ENCODE measurements around the gene ZNF512. TPM values are rescaled to one million over a fixed set of nuclear protein-coding genes. Genes with fewer than 3 reads are reported as not detected.

The ZNF512 gene
- total RNA-seq, 2 donors from 2014 or later, result 13.8 to 14.6 TPM

DNA sequence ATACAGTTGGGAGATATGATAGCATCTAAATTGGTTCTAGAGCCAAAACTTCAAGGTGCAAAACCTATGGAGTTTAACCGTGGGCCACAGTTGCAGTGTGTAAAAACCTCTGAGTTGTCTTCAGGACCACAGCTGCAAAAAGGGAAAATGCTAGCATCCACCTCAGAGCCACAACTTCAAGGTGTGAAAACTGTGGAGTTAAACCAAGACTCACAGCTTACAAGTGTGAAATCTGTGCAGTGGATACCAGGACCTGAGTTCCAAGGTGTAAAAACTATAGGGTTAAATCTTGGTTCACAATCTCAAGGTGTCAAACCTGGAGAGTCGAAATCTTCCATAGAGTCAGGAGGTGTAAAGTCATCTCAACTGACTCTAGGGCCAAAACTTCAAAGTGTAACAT lies 10.4 kb upstream of the ZNF512 start:
- H3K4me3 ChIP-seq, result no peak overlapping the region
- no peak overlapping the region for H3K27ac ChIP-seq
- no peaks in the 10 kb centered on the region for H3K9me3 ChIP-seq
- no peaks in the 10 kb centered on the region for H3K27me3 ChIP-seq
- no peaks in the 10 kb centered on the region for H3K36me3 ChIP-seq
- TF ChIP-seq, protein P1, sequence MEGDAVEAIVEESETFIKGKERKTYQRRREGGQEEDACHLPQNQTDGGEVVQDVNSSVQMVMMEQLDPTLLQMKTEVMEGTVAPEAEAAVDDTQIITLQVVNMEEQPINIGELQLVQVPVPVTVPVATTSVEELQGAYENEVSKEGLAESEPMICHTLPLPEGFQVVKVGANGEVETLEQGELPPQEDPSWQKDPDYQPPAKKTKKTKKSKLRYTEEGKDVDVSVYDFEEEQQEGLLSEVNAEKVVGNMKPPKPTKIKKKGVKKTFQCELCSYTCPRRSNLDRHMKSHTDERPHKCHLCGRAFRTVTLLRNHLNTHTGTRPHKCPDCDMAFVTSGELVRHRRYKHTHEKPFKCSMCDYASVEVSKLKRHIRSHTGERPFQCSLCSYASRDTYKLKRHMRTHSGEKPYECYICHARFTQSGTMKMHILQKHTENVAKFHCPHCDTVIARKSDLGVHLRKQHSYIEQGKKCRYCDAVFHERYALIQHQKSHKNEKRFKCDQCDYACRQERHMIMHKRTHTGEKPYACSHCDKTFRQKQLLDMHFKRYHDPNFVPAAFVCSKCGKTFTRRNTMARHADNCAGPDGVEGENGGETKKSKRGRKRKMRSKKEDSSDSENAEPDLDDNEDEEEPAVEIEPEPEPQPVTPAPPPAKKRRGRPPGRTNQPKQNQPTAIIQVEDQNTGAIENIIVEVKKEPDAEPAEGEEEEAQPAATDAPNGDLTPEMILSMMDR (IDR thresholded peaks at IDR 0.05), result no peak
- DNase-seq, result no peak
- H3K9ac ChIP-seq (ENCODE audit: low read depth in 2 of 2, low read length in 2 of 2), result no peak overlapping the region
- no peaks in the 10 kb centered on the region for H3K4me1 ChIP-seq
- intact Hi-C loops (cut with DNase I), result no loop called here

DNA sequence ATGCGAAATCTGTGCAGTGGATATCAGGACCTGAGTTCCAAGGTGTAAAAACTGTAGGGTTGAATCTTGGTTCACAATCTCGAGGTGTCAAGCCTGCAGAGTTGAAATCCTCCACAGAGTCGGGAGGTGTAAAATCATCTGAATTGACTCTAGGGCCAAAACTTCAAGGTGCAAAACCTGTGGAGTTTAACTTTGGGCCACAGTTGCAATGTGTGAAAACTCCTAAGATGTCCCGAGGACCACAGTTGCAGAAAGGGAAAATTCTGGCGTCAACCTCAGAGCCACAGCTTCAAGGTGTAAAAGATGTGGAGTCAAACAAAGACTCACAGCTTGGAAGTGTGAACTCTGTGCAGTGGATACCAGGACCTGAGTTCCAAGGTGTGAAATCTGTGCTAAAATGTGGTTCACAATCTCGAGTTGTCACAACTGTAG lies 9.8 kb upstream of the ZNF512 start:
- no peak overlapping the region for H3K9ac ChIP-seq (ENCODE audit: low read depth in 2 of 2, low read length in 2 of 2)
- no peaks in the 10 kb centered on the region for H3K4me1 ChIP-seq
- H3K36me3 ChIP-seq, result no peaks in the 10 kb centered on the region
- intact Hi-C loops (cut with DNase I), result no loop called here
- H3K27me3 ChIP-seq, result no peaks in the 10 kb centered on the region
- TF ChIP-seq, protein P1 (IDR thresholded peaks at IDR 0.05), result no peak
- no peaks in the 10 kb centered on the region for H3K9me3 ChIP-seq
- no peak overlapping the region for H3K4me3 ChIP-seq
- H3K27ac ChIP-seq, result no peak overlapping the region
- no peak for DNase-seq

DNA sequence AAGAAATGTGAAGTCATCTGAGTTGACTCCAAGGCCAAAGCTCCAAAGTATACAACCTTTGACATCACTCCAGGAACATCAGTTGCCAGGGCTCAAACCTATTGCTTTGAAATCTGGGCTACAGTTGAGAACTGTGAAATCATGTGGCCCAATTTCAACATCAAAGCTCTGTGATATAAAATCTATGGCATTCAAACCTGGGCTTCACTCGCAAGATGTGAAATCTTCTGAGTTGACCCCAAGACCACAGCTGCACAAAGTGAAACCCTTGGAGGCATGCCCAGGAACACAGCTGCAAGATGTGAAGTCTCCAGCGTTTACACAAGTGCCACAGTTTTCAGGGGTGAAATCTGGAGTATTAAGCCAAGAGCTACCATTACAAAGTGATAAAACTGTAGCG lies 9.4 kb upstream of the ZNF512 start:
- TF ChIP-seq, protein P1 (IDR thresholded peaks at IDR 0.05), result no peak
- Histone ChIP-seq H3K36me3 (no peaks in the 10 kb centered on the region), H3K4me3 (no peak overlapping the region), H3K9me3 (no peaks in the 10 kb centered on the region), H3K4me1 (no peaks in the 10 kb centered on the region), H3K27ac (no peak overlapping the region), H3K27me3 (no peaks in the 10 kb centered on the region), H3K9ac (ENCODE audit: low read depth in 2 of 2, low read length in 2 of 2) (no peak overlapping the region)
- no peak for DNase-seq
- intact Hi-C loops (cut with DNase I), result no loop called here

DNA sequence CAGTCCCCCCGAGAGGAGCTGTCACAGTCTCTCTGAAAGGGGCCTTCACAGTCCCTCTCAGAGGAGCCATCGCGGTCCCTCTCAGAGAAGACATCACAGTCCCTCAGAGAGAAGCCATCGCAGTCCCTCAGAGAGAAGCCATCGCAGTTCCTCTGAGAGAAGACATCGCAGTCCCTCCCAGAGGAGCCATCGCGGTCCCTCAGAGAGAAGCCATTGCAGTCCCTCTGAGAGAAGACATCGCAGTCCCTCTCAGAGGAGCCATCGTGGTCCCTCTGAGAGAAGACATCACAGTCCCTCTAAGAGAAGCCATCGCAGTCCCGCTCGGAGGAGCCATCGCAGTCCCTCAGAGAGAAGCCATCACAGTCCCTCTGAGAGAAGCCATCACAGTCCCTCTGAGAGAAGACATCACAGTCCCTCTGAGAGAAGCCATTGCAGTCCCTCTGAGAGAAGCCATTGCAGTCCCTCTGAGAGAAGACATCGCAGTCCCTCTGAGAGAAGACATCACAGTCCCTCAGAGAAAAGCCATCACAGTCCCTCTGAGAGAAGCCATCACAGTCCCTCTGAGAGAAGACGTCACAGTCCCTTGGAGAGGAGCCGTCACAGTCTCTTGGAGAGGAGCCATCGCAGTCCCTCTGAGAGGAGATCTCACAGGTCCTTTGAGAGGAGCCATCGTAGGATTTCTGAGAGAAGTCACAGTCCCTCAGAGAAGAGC lies 1.3 kb upstream of the ZNF512 start:
- Histone ChIP-seq H3K27me3 (no peaks in the 10 kb centered on the region), H3K9ac (ENCODE audit: low read depth in 2 of 2, low read length in 2 of 2) (no peak overlapping the region), H3K4me1 (no peaks in the 10 kb centered on the region), H3K9me3 (no peaks in the 10 kb centered on the region), H3K27ac (peak overlapping the region; percentile 41), H3K36me3 (no peaks in the 10 kb centered on the region), H3K4me3 (no peak overlapping the region)
- DNase-seq, result no peak
- intact Hi-C loops (cut with DNase I), result no loop called here
- TF ChIP-seq, protein P1 (IDR thresholded peaks at IDR 0.05), result no peak

DNA sequence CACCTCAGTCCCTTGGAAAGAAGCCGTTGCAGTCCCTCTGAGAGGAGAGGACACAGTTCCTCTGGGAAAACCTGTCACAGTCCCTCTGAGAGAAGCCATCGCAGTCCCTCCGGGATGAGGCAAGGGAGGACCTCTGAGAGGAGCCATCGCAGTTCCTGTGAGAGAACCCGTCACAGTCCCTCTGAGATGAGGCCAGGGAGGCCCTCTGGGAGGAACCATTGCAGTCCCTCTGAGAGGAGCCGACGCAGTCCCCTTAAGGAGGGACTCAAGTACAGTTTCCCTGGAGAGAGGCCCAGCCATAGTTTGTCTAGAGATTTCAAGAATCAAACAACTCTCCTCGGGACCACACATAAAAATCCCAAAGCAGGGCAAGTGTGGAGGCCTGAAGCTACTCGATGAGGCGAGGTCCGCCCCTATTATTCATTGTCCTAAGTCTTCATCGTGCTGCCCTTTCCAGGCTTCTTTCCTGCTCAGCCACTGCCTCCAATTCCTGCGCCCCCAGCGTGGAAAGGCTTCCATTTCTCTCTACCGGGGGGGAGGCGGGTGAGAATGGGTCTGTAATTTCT lies 630 bp upstream of the ZNF512 start:
- H3K9me3 ChIP-seq, result no peaks in the 10 kb centered on the region
- no peaks in the 10 kb centered on the region for H3K27me3 ChIP-seq
- no peaks in the 10 kb centered on the region for H3K4me1 ChIP-seq
- peak overlapping the region in 1 of 2 donors; percentile 84 for H3K9ac ChIP-seq (ENCODE audit: low read depth in 2 of 2, low read length in 2 of 2)
- H3K27ac ChIP-seq, result peak overlapping the region; percentile 41
- H3K4me3 ChIP-seq, result peak overlapping the region; percentile 58
- no peaks in the 10 kb centered on the region for H3K36me3 ChIP-seq
- DNase-seq, result no peak
- TF ChIP-seq, protein P1 (IDR thresholded peaks at IDR 0.05), result no peak
- intact Hi-C loops (cut with DNase I), result no loop called here

Measured in colonic mucosa (tissue), 4 donors.